ENCODE measurements around the gene TBC1D20.
A peak's percentile ranks its signal among the peaks of the same experiment; 100 is the strongest.
"Not testable (repeated sequence)": the region's sequence is repeated elsewhere in the genome, so short reads cannot be mapped to it uniquely, and the experiment has no call there.

Gene TBC1D20

GRCh38 chr20:462199-462991 is at the start of gene TBC1D20:
TSS of gene TBC1D20 (minus strand) at chr20:462533. CDS start at chr20:462405, 128 bp downstream.
- peak; percentile 91 for DNase-seq

- not testable (repeated sequence) for DNase-seq
Observed at GRCh38 chr20:510328-511057, 48.2 kb upstream of the TBC1D20 start.

DNA sequence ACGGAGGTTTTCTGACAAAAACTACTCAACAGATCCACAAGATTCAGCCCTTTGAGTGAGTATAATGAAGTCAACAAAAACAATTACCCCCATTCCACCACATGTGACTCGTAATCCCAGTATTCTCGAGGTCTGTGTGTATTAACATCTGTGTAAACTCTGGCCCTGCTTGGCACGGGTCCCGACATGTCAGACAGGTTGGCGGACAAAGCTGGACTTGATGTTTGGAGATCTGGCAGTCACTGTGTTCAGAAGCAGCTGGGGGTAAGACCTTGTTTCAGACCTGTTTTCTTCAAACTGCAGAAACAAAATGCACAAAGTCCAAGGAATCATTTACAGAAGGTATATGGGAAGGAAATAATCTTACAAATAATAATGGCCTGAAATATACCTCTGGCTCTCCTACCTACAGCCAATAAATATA is 46.0 kb upstream of the TBC1D20 start:
- DNase-seq = not testable (repeated sequence)

DNA sequence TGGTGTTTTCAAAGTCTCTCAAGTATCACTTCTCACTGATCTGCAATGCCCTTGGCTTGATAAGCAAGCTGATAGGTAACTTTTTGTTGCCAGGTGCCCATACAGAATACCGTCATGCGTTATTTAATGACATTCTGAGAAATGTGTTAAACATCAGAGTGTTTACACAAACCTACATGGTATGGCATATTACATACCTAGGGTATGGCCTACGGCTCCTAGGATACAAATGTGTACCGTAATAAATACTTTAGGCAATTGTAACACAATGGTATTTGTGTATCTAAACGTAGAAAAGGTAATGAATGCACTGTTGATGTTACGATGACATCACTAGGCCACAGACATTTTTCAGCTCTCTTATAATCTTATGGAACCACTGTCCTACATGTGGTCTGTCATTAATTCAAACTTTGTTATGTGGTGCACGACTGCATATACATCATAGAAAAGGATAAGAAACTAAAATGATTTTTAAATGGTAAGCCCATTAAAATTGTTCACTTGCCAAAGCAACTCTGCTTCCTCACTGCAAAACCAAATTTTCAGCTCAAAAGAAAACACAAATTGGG is 45.5 kb upstream of the TBC1D20 start:
- no peak for DNase-seq

GRCh38 chr20:507006-507758 is 44.8 kb upstream of the TBC1D20 start:
- DNase-seq = no peak

GRCh38 chr20:504632-505075 is 42.3 kb upstream of the TBC1D20 start:
- no peak for DNase-seq

GRCh38 chr20:503048-503737 is 40.9 kb upstream of the TBC1D20 start:
- no peak for DNase-seq

DNA sequence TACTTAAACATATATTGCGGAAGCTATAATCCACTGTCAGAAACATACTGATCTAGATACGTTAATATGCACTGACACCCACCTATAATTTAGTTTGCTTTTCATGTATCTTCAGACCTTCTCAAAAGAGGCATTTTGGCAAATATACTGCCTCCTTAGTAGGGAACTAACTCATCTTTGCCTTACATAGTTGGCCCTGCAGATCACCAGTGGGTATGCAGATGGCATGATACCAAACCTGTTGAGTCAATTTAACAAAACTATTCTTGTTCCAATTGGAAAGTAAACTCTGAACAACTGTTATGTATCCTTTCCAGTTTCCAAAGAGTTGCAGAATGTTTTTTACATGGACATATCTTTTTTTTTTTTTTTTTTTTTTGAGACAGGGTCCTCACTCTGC is 35.6 kb upstream of the TBC1D20 start:
- DNase-seq = no peak

DNA sequence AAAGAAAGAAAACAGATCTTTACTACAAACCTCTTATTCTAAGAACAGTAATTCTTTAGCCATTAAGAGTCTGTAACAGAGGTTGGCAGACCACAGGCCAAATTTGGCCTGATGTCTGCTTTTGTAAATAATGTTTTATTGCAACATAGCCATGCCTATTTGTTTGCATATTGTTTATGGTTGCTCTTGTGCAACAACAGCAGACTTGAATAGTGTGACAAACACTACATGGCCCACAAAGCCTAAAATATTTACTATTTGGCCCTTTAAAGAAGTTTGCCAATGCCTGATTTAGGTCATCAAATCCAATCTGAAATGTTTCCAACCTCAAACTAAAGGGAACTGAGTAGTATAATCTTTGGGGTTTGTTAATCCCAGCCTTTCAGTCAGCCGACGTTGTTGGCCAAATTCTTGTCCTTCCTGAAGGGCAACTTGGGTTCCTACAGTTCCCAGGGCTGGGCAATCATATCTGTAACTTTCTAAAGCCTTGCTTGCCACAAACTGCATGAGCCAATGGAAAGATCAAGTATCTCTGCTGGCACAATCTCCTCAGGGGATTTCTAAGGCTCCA is 33.9 kb upstream of the TBC1D20 start:
- no peak for DNase-seq

GRCh38 chr20:492159-492558 is 29.8 kb upstream of the TBC1D20 start:
- DNase-seq = no peak

DNA sequence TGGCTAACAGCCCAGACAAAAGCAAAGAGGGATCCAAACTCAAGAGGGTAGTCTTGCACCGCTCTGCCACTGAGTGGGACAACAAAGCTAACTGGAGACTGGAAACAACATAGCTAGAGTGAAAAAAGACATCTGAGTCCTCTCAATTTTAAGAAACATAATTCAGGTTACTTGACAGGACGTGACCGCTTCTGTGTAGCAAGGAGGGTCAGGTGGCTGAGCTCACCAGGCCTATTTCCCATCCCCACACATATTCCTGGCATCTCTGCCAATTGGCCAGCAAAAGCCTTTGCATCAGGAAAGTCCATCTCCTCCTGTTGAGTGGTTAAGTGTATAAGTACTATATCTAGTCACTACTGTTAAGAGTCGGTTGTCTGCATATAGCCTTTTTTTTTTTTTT is 25.3 kb upstream of the TBC1D20 start:
- DNase-seq = no peak

DNA sequence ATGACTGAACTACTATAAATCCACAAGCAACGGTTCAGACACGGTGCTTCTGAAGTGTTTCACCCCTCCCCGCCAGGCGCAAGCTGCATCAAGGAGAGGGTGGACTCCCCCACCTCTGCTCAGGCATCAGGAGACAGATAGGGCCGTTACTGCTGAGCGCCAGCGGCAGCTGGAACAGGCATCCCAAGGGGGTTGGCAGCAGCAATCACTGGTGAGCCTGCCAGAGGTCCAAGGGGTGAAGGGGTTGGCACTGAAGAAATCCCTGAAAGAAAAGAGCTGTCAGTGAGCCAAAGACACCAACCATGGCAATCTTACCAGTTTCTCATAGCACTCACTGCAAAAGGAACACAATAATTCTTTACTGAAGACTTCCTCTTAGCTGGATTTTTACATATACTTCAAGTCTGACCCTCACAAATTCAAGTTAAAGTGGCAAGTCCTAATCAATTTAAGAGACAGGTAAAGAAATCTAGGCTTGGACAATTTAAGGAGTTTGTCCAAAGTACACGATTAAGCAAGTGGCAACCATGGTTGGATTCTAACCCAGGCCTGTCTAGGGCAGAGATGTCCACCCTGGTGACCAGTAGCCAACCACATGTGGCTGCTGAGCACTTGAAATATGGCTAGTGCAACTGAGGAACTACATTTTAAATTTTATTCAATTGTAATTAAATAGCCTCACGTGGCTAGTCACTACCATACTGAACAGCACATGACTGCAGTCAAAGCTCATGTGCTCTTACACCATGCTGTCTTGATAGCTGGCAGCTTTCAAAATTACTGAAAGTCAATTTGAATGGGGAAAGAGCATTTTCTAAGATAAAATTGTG is 21.7 kb upstream of the TBC1D20 start:
- no peak for DNase-seq

GRCh38 chr20:481167-481566 is 18.8 kb upstream of the TBC1D20 start:
- DNase-seq = no peak

GRCh38 chr20:480044-480443 is 17.7 kb upstream of the TBC1D20 start:
- DNase-seq = no peak

GRCh38 chr20:479487-479886 is 17.2 kb upstream of the TBC1D20 start:
- no peak for DNase-seq

DNA sequence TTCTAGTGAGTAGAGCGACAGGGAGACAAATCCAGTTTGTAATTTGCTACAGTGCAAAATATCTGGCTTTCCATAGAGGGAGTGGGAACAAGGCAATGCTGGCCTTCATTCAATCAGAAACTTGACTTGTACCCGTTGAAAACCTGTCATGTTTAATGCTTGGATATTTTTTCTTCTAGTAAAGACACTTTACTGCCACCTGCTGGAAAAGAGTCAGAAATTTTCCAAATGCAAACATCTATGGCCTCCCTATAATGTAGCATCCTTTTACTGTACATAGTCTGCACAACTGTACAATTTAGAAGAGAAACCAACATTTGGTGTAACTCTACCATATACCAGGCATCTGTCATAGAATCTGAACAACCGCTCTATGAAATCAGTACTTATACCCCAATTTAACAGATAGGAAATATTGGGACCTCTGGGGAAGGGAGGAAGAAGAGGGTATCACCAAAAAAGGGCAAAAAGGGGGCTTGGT is 16.7 kb upstream of the TBC1D20 start:
- DNase-seq = peak; percentile 68

GRCh38 chr20:478010-478948 is 15.9 kb upstream of the TBC1D20 start:
- DNase-seq = no peak

DNA sequence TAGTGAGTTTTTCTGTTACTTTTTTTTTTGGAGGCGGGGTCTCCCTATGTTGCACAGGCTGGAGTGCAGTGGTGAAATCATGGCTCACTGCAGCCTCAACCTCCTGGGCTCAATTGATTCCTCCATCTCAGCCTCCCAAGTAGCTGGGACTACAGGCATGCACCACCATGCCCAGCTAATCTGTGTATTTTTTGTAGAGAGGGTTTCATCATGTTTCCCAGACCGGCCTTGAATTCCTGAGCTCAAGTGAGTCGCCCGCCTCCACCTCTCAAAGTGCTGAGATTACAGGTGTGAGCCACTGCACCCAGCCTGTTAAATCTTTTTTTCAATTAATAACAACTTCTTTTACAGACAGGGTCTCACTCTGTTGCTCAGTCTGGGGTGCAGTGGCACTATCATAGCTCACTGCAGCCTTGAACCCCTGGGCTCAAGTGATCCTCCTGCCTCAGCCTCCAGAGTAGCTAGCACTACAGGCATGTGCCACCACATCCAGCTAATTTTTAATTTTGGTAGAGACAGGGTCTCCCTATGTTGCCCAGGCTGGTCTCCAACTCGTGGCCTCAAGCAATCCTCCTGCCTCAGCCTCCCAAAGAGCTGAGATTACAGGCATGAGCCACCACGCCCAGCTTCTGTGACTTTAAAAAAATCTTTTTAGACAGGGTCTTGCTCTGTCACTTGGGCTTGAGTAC is 14.4 kb upstream of the TBC1D20 start:
- DNase-seq = not testable (repeated sequence)
